ENCODE data around the gene ELMO2.

ELMO2 gene

DNA sequence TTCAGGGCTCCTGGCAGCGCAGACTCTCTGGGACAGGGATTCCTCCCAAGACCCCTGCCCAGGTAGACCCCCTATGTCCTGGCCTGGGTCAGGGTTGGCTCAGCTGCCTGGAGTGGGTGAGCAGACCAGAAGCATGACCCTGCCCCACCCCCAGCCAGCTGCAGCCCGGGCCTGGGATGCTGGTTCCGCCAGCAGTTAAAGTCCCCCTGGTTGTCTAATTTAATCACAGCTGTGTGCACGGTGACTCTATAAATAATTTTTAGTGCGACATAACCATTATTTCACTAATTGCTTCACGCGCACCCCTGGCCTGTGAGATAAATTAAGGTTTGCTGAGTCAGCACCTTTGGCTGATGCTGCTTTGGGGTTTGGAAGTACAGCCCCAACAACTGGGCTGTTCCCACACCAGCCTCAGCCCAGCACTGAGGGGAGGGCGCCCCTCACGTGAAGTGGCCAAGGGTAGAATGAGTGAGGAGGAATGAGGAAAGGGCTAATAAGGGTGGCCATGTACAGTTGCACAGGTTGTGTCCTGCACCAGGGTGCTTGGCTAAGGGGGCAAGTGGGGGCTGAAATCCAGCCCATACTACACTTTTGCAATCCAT, 72.0 kb downstream of the ELMO2 start:
- no peak for TF ChIP-seq CTCF (IDR thresholded peaks at IDR 0.05; ENCODE audit: low read depth, low read length)
- no peak overlapping the region for H3K4me3 ChIP-seq (replicated peaks in 1 of 2; ENCODE audit: low read depth in 2 of 2, low read length in 2 of 2)
- DNase-seq (ENCODE audit: low read depth in 2 of 2): no peak

- no peak overlapping the region for H3K4me3 ChIP-seq (replicated peaks in 1 of 2; ENCODE audit: low read depth in 2 of 2, low read length in 2 of 2)
- no peak for TF ChIP-seq CTCF (IDR thresholded peaks at IDR 0.05; ENCODE audit: low read depth, low read length)
- DNase-seq (ENCODE audit: low read depth in 2 of 2): no peak
These were observed 73.0 kb downstream of the ELMO2 start for GRCh38 chr20:46333161-46333991.

- no peak for TF ChIP-seq CTCF (IDR thresholded peaks at IDR 0.05; ENCODE audit: low read depth, low read length)
- DNase-seq (ENCODE audit: low read depth in 2 of 2): no peak
- H3K4me3 ChIP-seq (replicated peaks in 1 of 2; ENCODE audit: low read depth in 2 of 2, low read length in 2 of 2): no peak overlapping the region
These were observed 73.8 kb downstream of the ELMO2 start for GRCh38 chr20:46332373-46333160.

GRCh38 chr20:46331611-46332361, 74.6 kb downstream of the ELMO2 start:
- no peak for DNase-seq (ENCODE audit: low read depth in 2 of 2)
- TF ChIP-seq CTCF (IDR thresholded peaks at IDR 0.05; ENCODE audit: low read depth, low read length): no peak
- no peak overlapping the region for H3K4me3 ChIP-seq (replicated peaks in 1 of 2; ENCODE audit: low read depth in 2 of 2, low read length in 2 of 2)

DNA sequence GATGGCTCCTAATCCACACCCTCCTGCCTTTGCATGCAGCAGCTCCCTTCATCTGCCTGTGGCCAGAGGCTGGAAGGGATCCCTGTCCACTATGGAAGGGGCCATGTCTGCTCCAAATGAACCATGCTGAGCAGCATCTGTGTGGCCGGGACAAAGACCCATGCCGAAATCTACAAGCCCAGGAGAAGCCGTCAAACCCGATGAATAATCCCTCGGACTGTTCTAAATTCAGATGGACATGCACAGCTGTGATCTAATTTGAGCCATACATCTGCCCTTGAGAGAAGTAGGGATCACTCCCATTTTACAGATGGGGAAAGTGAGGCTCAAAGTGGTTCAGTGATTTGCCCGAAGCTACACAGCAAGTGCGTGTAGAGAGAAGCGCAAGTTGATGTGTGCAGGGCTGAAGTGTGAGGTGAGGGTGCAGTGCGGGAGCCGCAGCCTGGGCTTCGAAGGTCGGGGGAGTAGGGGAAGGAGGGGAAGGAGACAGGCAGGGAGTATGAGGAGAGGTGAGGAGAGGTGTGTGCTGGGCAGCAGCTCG, 75.5 kb downstream of the ELMO2 start:
- no peak overlapping the region for H3K4me3 ChIP-seq (replicated peaks in 1 of 2; ENCODE audit: low read depth in 2 of 2, low read length in 2 of 2)
- TF ChIP-seq CTCF (IDR thresholded peaks at IDR 0.05; ENCODE audit: low read depth, low read length): no peak
- DNase-seq (ENCODE audit: low read depth in 2 of 2): no peak

All from cardiac fibroblast (primary cell).